Mesendoderm (in vitro differentiated cells): ENCODE measurements around the gene MCOLN1.
A peak's percentile ranks its signal among the peaks of the same experiment; 100 is the strongest.

Experiments used
- DNase-seq: peaks from one replicate; pipeline ENCODE4 v3.0.0; 2013
- H2AK5ac ChIP-seq: 2 replicates; pipeline ENCODE4 v1.6.1; 2013; ENCODE audit warnings: low read length, inconsistent platforms
- H2BK120ac ChIP-seq: 2 replicates; pipeline ENCODE4 v1.6.1; 2013; ENCODE audit warnings: low read depth, mild to moderate bottlenecking, low read length, moderate library complexity, mixed read lengths
- H2BK15ac ChIP-seq: replicated peaks from 2 replicates; pipeline ENCODE4 v1.6.1; 2013; ENCODE audit warnings: low read depth, mild to moderate bottlenecking, moderate library complexity
- H2BK5ac ChIP-seq: 2 replicates; pipeline ENCODE4 v1.6.1; 2013; ENCODE audit warnings: low read length, inconsistent platforms
- H3K18ac ChIP-seq: 2 replicates; pipeline ENCODE4 v1.6.1; 2013; ENCODE audit warnings: mild to moderate bottlenecking, low read length, mixed read lengths
- H3K23ac ChIP-seq: one replicate; pipeline ENCODE4 v1.6.1; 2013; ENCODE audit warnings: low read length
- H3K27ac ChIP-seq: 2 replicates; pipeline ENCODE4 v1.5.1; 2013; ENCODE audit warnings: low read depth, mild to moderate bottlenecking, inconsistent platforms, low read length, moderate library complexity
- H3K27me3 ChIP-seq: 2 replicates; pipeline ENCODE4 v1.6.1; 2013; ENCODE audit warnings: low read length, control low read depth, mild to moderate bottlenecking, inconsistent platforms; ENCODE audit not compliant: insufficient read depth, poor library complexity
- H3K36me3 ChIP-seq: 2 replicates; pipeline ENCODE4 v1.6.1; 2013; ENCODE audit warnings: low read length, inconsistent platforms; ENCODE audit not compliant: control insufficient read depth, insufficient read depth
- H3K4ac ChIP-seq: one replicate; pipeline ENCODE4 v1.6.1; 2013; ENCODE audit warnings: low read depth, mild to moderate bottlenecking, low read length, moderate library complexity
- H3K4me1 ChIP-seq: 2 replicates; pipeline ENCODE4 v1.6.1; 2013; ENCODE audit warnings: low read depth, low read length, inconsistent platforms; ENCODE audit not compliant: control insufficient read depth
- H3K4me2 ChIP-seq: 2 replicates; pipeline ENCODE4 v1.6.1; 2013; ENCODE audit warnings: low read length
- H3K4me3 ChIP-seq: 2 replicates; pipeline ENCODE4 v1.5.1; 2013; ENCODE audit warnings: mild to moderate bottlenecking, low read length
- H3K56ac ChIP-seq: one replicate; pipeline ENCODE4 v1.6.1; 2013; ENCODE audit warnings: low read length
- H3K79me1 ChIP-seq: 2 replicates; pipeline ENCODE4 v1.6.1; 2013; ENCODE audit warnings: low read length, inconsistent platforms
- H3K79me2 ChIP-seq: 2 replicates; pipeline ENCODE4 v1.6.1; 2013; ENCODE audit warnings: mild to moderate bottlenecking, low read length; ENCODE audit not compliant: control insufficient read depth, insufficient read depth
- H3K9ac ChIP-seq: 2 replicates; pipeline ENCODE4 v1.6.1; 2013; ENCODE audit warnings: low read length, inconsistent platforms
- H4K5ac ChIP-seq: one replicate; pipeline ENCODE4 v1.6.1; 2013; ENCODE audit warnings: low read length
- H4K8ac ChIP-seq: one replicate; pipeline ENCODE4 v1.6.1; 2013; ENCODE audit warnings: low read depth, mild to moderate bottlenecking, control low read depth, low read length, moderate library complexity
- WGBS: extraction: QIAGEN DNeasy Blood & Tissue Kit; methylation state at CpG from one replicate; pipeline ENCODE4 v1.1.7; 2013; ENCODE audit warnings: low lambda C conversion rate, missing lambda C conversion rate; ENCODE audit not compliant: insufficient coverage; ENCODE audit errors: extremely low coverage; 5-methylcytosine and 5-hydroxymethylcytosine counted together

The MCOLN1 gene

GRCh38 chr19:7504684-7505083, 17.7 kb upstream of the MCOLN1 start:
- no peak overlapping the region for H3K4ac ChIP-seq
- no peaks in the 10 kb centered on the region for H3K36me3 ChIP-seq
- H3K79me2 ChIP-seq: no peaks in the 10 kb centered on the region
- no peak overlapping the region for H3K18ac ChIP-seq
- no peak overlapping the region for H3K4me2 ChIP-seq
- no peak overlapping the region for H3K27ac ChIP-seq
- H3K27me3 ChIP-seq: peaks cover 2% of the 10 kb centered on the region
- H2BK120ac ChIP-seq: no peak overlapping the region
- no peak overlapping the region for H3K56ac ChIP-seq
- no peak overlapping the region for H4K8ac ChIP-seq
- H3K79me1 ChIP-seq: no peaks in the 10 kb centered on the region
- no peak overlapping the region for H2BK15ac ChIP-seq
- H2BK5ac ChIP-seq: no peak overlapping the region
- no peak overlapping the region for H3K23ac ChIP-seq
- H2AK5ac ChIP-seq: no peak overlapping the region
- H3K4me3 ChIP-seq: no peak overlapping the region
- no peak overlapping the region for H4K5ac ChIP-seq
- no CpG with 5 or more reads among the region's 6 CpGs for WGBS
- no peak for DNase-seq
- H3K4me1 ChIP-seq: no peaks in the 10 kb centered on the region
- no peak overlapping the region for H3K9ac ChIP-seq

- Histone ChIP-seq H3K56ac (no peak overlapping the region), H2AK5ac (no peak overlapping the region), H3K18ac (no peak overlapping the region), H3K4ac (no peak overlapping the region), H3K27ac (no peak overlapping the region), H4K8ac (no peak overlapping the region), H4K5ac (no peak overlapping the region), H2BK15ac (no peak overlapping the region), H3K4me1 (no peaks in the 10 kb centered on the region), H2BK120ac (no peak overlapping the region), H3K27me3 (peaks cover 2% of the 10 kb centered on the region), H3K79me1 (no peaks in the 10 kb centered on the region), H3K9ac (no peak overlapping the region), H3K4me2 (no peak overlapping the region), H2BK5ac (no peak overlapping the region), H3K79me2 (no peaks in the 10 kb centered on the region), H3K4me3 (no peak overlapping the region), H3K36me3 (no peaks in the 10 kb centered on the region), H3K23ac (no peak overlapping the region)
- WGBS: no CpG with 5 or more reads among the region's 19 CpGs
- DNase-seq: no peak
These were observed 17.1 kb upstream of the MCOLN1 start for GRCh38 chr19:7505288-7505681.

DNA sequence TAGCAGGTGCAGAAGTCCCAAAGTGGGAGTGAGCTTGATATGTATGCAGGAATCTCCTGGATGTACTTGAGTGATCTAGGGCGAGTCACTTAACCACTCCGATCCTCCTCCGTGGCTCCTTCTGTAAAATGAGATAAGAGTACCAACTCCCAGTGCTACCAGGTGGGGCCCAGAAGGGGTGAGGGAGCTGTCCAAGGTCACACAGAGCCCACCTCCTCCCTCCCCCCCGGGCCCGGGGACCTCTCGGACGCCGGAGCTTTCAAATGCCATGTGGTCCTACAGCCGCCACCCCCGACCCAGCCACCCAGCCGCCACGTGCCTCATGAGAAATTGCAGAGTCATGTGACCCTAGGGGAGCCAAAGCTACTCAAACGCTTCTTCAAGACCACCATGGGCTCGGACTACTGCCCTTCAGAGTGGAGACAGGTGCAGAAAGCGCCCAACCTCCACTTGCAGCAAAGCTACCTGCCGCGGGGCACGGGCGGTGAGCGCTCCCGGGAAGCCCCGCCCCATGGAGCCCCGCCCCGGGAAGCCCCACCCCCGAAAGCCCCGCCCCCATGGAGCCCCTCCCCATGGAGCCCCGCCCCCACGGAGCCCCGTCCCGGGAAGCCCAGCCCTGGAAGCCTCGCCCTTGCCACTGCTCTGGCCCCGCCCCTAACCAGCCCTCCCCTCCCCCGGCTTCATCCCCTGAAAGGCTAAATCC, 16.6 kb upstream of the MCOLN1 start:
- peak; percentile 37 for DNase-seq
- no peaks in the 10 kb centered on the region for H3K36me3 ChIP-seq
- H4K5ac ChIP-seq: no peak overlapping the region
- no peak overlapping the region for H2BK120ac ChIP-seq
- no peak overlapping the region for H3K27ac ChIP-seq
- H2BK15ac ChIP-seq: no peak overlapping the region
- H3K56ac ChIP-seq: peak overlapping the region; percentile 64
- no peaks in the 10 kb centered on the region for H3K27me3 ChIP-seq
- H3K79me1 ChIP-seq: no peaks in the 10 kb centered on the region
- no peak overlapping the region for H3K4me2 ChIP-seq
- no peak overlapping the region for H3K18ac ChIP-seq
- H3K4me3 ChIP-seq: no peak overlapping the region
- H3K9ac ChIP-seq: no peak overlapping the region
- H3K4me1 ChIP-seq: no peaks in the 10 kb centered on the region
- no peak overlapping the region for H2AK5ac ChIP-seq
- H3K4ac ChIP-seq: no peak overlapping the region
- no CpG with 5 or more reads among the region's 33 CpGs for WGBS
- no peak overlapping the region for H2BK5ac ChIP-seq
- no peaks in the 10 kb centered on the region for H3K79me2 ChIP-seq
- no peak overlapping the region for H4K8ac ChIP-seq
- H3K23ac ChIP-seq: no peak overlapping the region

DNA sequence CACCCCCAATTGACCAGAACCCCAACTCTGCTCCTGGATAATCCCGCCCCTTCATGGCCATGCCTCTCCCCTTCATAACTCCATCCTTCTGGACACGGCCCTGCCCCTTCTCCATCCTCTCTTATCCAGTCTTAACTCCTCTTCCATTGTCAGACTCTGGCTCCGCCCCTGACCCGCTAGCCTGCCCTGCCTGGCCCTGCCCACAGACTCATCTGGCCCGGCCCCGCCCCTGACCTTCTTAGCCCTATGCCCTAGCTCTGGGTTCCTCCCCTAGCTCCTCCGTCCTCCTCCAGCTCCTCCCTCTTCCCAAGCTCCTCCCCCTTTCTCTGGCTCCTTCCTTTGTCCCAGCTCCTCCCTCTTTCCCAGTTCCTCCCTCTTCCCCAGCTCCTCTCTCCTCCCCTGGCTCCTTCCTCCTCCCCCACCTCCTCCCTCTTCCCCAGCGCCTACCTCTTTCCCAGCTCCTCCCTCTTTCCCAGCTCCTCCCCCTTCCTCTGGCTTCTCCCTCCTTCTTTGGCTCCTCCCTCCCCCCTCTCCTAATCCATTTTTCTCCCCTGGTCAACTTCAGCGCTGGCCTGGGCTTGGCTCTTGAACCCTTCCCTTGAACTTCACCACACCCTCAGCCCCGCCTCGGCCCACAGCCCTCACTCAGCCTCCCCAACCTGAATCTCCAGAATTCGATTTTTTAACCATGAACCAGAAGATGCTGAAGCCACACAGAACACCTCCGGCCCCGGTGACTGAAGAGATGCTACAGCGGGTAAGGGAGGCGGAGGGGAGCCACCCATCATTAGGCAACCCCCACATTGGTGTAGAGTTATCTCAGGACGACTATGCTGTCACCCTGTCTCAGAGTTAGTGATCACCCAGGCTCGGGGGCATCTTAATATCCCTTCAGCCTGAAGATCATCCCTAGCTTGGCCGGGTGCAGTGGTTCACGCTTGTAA, 15.8 kb upstream of the MCOLN1 start:
- H3K27me3 ChIP-seq: no peaks in the 10 kb centered on the region
- no peak overlapping the region for H2BK15ac ChIP-seq

GRCh38 chr19:7507884-7508283, 14.5 kb upstream of the MCOLN1 start:
- no CpG with 5 or more reads among the region's 11 CpGs for WGBS
- Histone ChIP-seq H4K5ac (no peak overlapping the region), H3K56ac (no peak overlapping the region), H3K79me2 (no peaks in the 10 kb centered on the region), H2BK5ac (no peak overlapping the region), H3K4ac (no peak overlapping the region), H3K23ac (no peak overlapping the region), H2BK15ac (no peak overlapping the region), H3K27ac (no peak overlapping the region), H3K4me3 (no peak overlapping the region), H4K8ac (no peak overlapping the region), H2BK120ac (no peak overlapping the region), H2AK5ac (no peak overlapping the region), H3K4me2 (no peak overlapping the region), H3K36me3 (no peaks in the 10 kb centered on the region), H3K79me1 (no peaks in the 10 kb centered on the region), H3K4me1 (no peaks in the 10 kb centered on the region), H3K27me3 (no peaks in the 10 kb centered on the region), H3K18ac (no peak overlapping the region), H3K9ac (no peak overlapping the region)
- peak; percentile 85 for DNase-seq

More for the DNA sequence above, 15.8 kb upstream of the MCOLN1 start:
- H3K18ac ChIP-seq: no peak overlapping the region
- no peak overlapping the region for H3K27ac ChIP-seq
- H4K8ac ChIP-seq: no peak overlapping the region
- no CpG with 5 or more reads among the region's 20 CpGs for WGBS
- H3K4me1 ChIP-seq: no peaks in the 10 kb centered on the region
- H3K56ac ChIP-seq: peak overlapping the region; percentile 64
- H3K23ac ChIP-seq: no peak overlapping the region
- H2BK5ac ChIP-seq: no peak overlapping the region
- H3K4me2 ChIP-seq: no peak overlapping the region
- H3K4ac ChIP-seq: no peak overlapping the region
- H3K9ac ChIP-seq: no peak overlapping the region
- no peaks in the 10 kb centered on the region for H3K36me3 ChIP-seq
- H3K79me2 ChIP-seq: no peaks in the 10 kb centered on the region
- no peak overlapping the region for H2AK5ac ChIP-seq
- no peak overlapping the region for H2BK120ac ChIP-seq
- H4K5ac ChIP-seq: no peak overlapping the region
- H3K79me1 ChIP-seq: no peaks in the 10 kb centered on the region
- no peak overlapping the region for H3K4me3 ChIP-seq
- peak; percentile 97 for DNase-seq
